HT-29 (cell line): ENCODE data around the gene MUC6. TPM values are rescaled to one million over a fixed set of nuclear protein-coding genes. Genes with fewer than 3 reads are reported as not detected.
"Not testable (repeated sequence)": the region's sequence is repeated elsewhere in the genome, so short reads cannot be mapped to it uniquely, and the experiment has no call there.

Source experiments
- DNase-seq: peaks from one replicate; pipeline ENCODE4 v3.0.0-alpha.2; 2015; ENCODE audit warnings: low spot score
- total RNA-seq: library from RNA; depleted of rRNA; stranded (reverse); fragments of >200 nt; shearing (Covaris generic); gene quantifications from 2 replicates; pipeline ENCODE4 v1.2.3, GENCODE V29; 2014

MUC6 gene
- total RNA-seq, 1 experiment from 2014 or later, result 0.31 TPM

DNA sequence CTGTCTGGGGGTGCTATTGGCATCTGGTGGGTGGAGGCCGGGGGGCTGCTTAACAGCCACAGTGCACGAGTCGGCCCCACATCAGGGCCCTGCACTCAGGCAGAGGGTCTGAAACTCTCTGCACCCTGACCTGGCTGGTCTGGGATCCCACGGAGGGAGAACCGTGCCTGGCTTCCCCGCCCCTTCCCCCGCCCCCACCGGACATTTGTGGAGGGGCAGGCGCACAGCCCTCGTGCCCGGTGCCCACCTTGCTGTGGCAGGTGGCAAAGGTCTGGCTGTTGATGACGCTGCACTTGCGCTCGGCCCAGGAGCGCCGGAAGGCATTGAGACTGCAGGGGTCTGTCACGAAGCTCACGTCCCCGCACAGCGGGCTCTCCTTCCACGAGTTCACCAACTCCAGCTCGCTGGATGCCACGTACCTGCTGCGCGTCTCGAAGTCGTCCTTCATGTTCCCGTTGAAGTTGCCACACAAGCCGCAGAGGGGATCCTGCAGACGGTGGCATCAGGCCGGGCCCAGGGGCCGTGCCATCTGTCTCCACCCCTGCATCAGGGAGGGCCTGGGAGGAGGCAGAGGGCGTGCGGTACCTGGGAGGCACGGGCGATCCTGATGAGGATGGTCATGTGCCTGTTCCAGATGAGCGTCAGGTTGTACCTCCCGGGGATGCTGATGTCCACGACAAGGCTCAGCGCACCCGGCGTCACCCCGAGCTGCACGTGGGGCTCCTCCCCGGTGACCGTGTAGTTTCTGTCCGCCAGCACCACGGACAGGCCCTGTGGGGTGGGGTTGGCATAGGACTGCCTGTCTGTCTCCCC lies 11.7 kb downstream of the MUC6 start:
- no peak for DNase-seq

DNA sequence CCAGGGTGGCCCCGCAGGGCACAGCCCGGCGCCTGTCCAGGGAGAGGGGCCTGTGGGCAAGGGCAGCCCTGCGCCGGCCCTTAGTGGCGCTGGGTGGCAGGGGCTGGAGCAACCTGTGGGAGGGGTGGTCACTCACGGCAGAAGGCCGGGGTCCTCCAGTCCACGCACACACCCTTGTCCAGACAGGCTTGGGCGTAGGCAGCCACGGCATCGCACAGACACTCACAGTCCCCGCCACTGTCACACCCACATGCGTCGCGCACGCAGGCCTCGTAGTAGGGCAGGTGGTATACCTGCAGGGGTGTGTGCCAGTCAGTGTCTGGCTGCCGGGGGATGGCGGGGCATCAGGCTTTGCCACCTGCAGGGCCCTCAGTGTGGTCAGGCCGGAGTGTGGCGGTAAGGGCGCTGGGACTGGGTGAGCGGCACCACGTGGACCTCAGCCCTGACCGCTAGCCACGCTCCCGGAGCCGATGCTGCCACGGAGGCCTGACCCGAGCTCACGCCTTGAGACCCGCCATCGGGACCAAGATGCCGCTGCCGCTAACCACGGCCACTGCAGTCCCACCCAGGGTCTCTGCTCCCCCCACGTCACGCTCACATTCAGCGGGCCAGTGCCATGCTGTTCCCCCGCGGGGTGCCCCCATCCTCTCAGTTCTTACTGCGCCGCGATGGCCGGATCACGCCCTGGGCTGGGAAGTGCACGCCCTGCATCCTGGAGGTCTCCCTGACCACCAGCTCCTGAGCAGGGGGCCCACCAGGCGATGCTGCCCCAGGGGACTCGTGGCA lies 12.5 kb downstream of the MUC6 start:
- no peak for DNase-seq

DNA sequence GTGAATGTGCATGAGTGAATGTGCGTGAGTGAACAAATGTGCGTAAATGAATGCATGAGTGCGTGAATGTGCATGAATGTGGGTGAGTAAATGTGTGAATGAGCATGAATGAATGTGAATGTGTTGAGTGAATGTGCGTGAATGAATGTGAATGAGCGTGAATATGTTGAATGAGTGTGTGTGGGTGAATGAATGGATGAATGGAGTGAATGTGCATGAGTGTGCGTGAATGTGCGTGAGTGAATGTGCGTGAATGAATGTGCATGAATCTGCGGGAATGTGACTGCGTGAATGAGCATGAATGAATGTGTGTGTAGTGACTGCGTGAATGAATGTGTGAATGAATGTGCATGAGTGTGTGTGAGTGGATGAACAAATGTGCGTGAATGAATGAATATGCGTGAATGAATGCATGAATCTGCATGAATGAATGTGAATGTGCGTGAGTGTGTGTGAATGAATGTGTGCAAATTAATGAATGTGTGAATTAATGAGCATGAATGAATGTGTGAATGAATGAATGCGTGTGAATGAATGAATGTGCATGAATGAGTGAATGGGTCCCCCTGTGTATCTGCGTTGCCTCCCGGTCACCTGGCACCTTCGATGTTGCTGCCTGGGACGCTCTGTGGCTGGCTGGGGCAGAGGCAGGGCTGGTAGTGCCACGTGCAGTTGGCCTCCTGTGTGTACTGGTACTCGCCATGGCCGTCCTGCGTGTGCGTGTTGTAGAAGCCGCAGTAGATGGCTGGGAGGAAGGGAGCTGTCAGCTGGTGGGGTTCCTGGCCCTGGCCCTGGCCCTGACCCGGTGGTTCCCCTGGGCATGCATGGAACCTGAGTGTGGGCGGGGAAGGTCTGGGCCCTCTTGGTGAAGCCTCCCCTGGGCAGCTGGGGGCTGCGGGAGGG lies 13.4 kb downstream of the MUC6 start:
- no peak for DNase-seq

DNA sequence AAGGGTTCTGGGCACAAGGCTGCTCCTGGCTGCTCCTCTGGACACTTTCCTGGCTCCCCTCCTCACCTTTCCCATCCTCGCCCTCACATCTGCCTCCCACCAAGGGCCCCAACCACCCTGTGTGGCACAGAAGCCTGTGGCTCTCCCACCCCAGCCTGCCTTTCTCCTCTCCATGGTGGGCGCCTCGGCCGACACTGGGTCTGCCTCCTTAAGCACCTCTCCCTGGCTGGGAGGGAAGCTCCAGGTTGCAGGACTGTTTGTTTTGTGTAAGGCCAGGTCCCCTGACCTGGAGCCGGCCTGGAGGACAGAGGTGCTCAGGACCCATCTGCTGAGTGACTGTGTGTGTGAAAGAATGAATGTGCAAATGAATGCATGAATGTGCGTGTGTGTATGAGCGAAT lies 14.1 kb downstream of the MUC6 start:
- no peak for DNase-seq

DNA sequence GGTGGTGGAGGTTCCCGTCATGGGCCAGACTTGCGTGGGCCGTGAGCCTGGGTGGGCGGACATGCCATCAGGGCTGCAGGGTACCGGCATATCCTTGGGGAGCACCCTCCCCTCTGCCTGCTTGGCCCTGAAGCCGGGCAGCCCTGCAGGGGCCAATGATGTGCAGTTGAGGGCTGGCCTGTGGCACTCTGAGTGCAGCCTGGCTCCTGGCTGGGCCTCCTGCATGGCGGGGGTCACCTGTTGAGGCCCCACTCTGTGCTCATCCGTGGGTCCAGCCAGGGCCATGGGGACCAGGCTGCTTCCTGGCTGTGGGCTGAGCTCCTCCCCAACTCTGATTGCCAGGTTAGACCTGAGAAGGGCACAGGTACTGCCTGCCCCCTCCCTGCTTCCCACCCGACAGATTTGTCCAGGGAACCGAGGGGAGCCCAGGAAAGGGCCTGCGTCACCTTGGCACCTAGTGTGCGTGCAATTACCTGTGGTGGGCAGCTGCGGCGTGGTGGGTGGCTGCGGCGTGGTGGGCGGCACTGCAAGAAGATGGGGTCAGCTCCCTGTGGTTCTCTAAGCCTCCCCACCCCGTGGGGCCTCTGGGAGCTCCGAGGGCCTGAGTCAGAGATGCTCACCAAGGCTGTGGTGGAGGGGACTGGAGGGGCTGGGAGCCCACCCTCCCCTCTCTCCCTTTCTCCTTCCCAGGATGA lies 16.2 kb downstream of the MUC6 start:
- DNase-seq, result no peak

DNA sequence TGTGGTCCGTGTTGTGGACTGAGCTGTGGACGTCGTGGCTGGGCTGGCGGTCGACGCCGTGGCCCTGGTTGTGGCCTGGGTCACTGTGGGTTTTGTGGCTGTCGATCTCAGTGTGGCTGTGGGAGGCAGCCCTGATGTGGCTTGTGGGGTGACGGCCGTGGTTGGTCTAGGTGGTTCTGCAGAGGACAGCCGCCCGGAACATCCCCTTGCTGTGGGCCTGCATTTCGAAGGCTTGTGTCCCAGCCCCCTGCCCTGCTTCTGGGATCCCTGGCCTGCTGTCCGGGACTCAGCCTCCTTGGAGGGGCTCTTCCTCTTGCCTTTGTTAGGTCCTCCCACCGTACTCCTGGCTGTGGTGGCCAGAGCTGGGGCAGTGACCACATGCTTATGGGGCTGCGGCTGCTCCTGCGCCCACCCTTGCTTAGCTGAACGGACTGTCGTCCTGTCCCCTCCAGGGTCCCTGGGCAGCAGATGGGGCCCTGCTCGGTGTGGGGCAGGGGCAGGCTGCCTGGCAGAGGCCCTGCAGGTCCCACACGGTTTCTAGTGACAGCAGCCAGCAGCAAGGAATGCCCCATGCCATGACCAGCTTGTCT lies 17.1 kb downstream of the MUC6 start:
- DNase-seq, result no peak

DNA sequence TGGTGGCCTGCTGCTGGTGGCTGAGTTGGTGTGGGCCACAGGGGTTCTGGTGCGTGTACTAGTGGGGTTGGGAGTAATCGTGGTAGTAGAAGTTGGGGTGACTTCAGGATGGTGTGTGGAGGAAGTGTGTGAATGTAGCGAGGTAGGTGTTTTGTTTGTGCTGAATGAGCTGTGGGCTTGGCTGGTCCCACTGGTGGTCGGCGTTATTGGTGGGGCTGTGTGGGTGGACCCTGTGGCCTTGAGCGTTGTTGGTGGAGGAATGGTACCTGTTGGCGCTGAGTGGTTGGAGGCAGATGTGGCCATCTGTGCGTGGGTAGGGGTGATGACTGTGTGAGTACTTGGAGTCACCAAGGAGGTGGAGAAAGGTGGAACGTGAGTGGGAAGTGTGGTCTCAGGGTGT lies 18.4 kb downstream of the MUC6 start:
- no peak for DNase-seq

DNA sequence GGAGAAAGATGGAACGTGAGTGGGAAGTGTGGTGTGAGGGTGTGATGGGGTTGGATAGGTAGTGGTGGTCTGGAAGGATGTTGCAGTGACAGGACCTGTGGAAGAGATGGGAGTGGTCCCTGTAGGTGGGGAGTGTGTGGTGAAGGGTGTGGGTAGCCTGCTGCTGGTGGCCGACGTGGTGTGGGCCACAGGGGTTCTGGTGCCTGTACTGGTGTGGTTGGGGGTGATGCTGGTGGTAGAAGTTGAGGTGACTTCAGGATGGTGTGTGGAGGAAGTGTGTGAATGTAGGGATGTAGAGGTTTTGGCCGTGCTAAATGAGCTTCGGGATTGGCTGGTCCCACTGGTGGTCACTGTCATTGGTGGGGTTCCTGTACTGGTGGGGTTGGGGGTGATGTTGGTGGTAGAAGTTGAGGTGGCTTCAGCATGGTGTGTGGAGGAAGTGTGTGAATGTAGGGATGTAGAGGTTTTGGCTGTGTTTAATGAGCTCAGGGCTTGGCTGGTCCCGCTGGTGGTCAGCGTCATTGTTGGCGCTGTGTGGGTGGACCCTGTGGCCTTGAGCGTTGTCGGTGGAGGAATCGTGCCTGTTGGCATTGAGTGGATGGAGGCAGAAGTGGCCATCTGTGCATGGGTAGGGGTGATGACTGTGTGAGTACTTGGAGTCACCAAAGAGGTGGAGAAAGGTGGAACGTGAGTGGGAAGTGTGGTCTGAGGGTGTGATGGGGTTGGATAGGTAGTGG lies 19.1 kb downstream of the MUC6 start:
- DNase-seq, result no peak

DNA sequence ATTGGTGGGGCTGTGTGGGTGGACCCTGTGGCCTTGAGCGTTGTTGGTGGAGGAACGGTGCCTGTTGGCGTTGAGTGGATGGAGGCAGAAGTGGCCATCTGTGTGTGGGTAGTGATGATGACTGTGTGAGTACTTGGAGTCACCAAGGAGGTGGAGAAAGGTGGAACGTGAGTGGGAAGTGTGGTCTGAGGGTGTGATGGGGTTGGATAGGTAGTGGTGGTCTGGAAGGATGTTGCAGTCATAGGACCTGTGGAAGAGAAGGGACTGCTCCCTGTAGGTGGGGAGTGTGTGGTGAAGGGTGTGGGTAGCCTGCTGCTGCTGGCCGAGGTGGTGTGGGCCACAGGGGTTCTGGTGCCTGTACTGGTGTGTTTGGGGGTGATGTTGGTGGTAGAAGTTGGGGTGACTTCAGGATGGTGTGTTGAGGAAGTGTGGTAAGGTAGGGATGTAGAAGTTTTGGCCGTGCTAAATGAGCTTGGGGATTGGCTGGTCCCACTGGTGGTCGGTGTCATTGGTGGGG lies 19.9 kb downstream of the MUC6 start:
- DNase-seq, result not testable (repeated sequence)

DNA sequence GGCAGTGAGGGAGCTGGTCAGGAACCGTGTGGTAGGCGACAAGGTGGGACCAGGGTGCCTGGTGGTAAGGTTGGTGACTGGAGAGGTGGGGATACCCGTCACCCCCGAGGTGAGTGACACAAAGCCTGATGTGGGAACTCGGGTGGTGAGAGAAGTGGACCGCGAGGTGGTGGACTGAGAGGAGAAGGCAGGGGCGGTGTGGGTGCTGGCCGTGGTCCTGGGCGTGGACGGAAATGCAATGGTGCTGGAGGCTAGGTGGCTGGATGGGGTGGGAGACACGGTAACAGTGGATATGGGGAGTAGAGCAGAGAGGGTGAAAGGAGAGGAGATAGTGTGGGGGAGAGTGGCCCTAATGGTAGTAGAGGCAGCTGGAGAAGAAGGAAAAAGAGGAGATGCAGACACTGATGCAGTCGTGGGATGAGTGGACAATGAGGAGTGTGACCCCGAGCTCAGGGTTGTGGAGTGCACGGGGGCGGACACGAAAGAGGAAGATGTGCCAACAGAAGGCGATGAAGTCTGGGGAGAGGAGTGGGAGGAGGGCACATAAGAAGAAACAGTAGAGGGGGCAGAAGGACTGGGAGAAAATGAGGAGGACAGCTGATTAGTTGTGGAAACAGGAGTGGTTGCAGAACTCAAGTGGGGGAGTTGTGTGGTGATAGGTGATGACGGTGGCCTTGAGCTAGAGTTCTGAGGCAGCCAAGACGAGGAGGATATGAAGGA lies 20.5 kb downstream of the MUC6 start:
- no peak for DNase-seq

DNA sequence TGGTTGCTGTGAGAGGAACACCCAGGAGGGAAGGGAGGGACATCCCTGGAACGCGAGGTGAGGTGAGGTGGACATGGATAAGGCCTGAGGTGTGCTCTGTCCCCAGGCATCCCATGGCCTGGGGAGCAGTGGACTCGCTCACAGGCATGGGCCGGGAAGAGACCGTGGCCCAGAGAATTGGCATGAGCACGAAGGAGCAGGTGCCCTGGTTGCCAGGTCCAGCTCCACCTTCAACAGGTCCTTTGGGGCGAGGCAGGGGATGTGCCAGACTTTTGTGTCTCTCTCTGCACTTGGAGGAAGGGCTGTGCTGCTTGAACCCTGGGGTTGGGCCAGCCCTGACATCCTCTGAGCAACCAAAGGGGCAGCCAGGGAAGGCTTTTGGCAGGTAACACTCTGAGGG lies 21.5 kb downstream of the MUC6 start:
- no peak for DNase-seq

DNA sequence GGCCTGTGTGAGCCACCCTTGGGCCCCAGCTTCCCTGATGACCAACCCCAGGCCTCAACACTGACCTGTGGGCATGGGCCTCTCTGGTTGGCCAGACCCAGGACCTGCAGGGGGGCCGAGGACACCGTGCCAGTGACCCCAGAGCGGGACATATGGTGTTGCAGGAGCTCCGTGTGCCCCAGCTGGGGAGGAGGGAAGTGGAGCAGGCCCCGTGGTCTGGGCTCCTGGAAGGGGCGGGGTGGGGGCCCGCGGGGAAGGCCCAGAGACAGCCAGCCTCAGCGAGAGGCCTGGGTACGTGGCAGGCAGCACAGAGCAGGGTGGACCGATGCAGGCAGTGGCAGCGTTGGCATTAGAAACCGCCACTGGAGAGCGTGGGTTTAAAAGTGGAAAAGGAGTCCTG lies 22.2 kb downstream of the MUC6 start:
- no peak for DNase-seq

DNA sequence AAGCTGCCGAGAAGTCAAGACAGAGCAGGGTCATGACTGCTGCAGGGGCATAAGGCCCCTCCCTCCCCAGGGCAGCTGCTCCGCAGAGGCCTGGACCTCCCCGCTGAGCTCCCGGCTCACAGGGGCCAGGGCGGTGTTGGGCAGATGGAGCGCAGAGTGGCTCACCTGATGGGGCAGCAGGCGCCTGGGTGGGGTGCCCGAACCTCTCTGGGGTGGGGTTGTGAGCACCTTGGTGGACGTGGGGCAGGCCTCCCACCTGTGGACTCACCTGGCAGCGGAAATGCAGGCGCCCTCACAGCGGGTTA lies 22.9 kb downstream of the MUC6 start:
- no peak for DNase-seq

DNA sequence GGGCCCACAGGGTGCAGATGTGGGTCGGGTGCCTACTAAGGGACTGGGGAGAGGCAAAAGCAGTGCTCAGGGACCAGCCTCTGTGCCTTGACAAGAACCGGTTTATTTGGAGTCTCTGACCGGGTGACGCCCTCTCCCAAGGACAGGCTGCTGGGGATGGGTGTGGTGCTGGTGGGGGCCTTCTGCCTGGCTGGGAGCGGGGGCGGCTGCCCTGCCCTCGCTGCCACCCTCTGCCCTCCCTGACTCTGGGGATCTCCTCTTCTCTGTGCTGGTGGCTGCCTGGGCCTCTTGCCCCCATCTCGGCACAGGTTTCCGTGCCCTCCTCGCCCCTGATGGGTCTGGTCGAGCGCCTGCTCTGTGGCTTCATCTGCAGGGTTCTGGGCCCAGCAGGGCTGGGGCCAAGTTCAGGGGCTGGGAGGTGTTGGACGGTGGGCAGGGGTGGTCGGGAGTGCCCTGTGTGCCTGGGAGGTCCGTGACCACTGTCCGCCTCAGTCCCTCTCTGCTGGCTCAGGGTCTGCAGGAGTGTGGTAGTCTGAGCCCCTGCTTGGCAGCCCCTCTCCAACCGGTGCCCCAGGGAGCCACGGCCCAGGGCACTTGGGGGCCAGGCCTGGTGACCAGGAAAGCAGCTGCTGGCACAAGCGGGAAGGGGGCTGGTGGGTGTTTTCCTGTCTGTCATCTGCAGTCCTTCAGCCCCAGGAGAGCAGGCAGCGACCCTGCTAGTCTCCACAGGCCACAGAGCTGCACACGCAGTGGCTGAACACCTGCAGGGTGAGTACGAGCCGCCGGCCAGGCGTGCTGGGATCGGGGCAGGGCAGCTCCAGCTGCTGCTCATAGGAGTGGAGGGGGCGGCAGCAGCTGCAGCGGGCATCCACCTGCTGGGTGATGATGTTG lies 23.5 kb downstream of the MUC6 start:
- DNase-seq, result no peak

DNA sequence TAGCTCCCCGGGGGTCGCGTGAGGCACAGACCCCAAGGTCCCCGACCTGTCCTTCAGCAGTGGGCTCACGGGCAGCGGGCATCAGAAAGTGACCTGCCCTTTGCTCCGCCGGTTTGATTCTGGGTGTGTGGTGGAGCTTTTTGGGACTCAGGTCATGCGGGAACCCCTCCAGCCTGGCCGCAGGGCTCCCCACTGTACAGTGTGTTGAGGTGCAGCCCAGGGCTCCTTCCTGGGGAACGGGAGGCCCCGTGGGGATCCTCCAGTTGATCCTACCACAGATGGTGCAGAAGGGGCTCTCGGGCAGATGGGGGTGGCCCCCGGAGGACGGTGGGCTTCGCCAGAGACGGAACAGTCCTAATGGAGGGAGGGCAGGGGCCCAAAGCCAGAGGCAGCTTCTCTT lies 24.2 kb downstream of the MUC6 start:
- no peak for DNase-seq

DNA sequence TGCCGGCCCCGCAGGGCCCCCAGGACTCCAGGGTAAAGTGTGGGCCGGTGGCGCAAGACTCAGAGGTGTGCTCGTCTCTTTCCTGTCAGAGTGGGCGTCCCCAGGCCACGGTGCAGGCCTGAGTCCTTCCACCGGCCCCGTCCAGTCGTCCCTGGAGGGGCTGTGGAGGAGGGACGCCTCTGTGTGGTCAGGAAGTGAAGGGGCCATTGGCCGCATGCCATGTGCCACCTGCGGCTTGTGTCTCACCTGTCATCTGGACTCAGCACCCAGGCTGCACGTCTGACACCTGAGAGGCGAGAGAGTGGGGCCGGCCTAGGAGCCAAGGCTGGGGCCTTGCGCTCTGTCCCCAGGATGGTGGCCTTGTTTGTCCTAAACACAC lies 25.2 kb downstream of the MUC6 start:
- no peak for DNase-seq

DNA sequence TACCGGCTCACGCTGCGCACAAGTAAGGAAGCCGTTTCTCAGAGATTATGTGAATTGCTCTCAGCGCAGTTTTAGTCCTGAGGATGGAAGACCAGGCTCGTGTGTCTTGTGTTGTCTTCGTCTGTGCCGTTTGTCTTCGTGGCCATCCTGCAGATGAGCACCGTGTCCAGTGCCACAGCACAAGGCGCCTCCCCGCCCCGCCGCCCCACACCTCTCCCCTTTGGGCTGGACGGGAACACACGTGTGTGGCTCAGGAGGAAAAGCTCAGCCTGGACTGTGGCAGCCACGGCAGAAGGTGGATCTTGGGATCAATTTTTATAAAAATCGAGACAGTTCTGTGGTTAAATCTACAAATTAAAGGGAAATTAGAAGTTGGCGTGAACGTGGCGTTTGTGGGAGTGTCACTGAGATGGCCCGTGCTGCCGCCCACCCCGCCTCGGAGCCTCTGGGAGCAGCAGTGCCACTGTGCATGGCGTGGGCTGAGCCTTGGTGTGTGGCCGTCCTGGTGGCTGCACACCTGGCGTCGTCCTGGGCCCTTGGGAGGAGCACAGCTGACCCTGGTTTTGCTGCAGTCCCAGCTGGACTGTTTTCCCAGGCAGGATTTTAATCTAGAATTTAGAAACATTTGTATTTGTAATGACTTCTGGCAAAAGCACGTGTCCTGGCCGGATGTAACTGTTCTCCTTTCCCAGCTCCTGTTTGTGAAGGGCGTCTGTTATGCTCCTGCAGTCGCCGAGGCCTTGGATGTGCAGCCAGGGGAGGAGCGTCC lies 25.8 kb downstream of the MUC6 start:
- DNase-seq, result no peak

DNA sequence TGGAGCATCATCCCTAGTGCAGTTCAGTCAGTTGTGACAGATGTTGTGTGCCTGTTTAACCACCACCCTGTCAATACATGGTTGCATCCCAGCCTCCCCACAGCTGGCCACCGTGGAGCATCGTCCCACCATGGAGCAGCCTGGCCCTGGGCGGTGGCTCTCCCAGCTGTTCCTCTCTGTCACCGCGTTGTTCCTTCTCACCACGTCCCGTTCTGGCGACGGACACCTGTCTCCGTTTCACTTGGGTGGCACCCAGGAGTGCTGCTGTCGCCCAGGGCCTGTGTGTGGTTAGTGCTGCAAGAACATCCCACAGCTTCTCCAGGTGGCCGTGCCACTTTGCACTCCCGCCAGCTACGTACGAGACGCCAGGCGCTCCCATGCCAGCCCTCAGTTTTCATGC lies 26.5 kb downstream of the MUC6 start:
- DNase-seq, result no peak
